Measurements from ENCODE around the gene GABBR2.

Gene GABBR2

DNA sequence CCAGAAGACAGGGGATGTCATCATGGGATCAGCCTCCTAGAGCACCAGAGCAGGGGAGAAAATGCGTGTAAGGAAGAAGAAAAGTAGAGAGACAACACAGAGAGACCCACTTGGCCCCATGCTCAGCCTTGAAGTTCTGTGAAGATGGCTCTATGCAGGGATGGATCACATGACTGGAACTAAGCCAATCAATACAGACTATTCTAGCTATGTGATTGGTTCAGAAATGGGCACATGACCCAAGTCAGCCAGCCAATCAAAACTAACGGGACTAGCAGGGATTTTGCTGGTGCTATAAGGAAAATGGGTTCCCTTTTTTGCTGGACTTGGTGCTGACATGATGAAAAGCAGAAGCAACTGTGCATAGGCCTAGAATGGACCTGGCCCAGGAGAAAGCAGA, 280.3 kb downstream of the GABBR2 start:
- no peak for DNase-seq

GRCh38 chr9:98427491-98427890, 281.2 kb downstream of the GABBR2 start:
- no peak for DNase-seq

GRCh38 chr9:98425079-98425478, 283.7 kb downstream of the GABBR2 start:
- DNase-seq, result no peak

GRCh38 chr9:98419260-98419603, 289.5 kb downstream of the GABBR2 start:
- no peak for DNase-seq

- no peak for DNase-seq
Measured at GRCh38 chr9:98418578-98419259, 290.0 kb downstream of the GABBR2 start.

DNA sequence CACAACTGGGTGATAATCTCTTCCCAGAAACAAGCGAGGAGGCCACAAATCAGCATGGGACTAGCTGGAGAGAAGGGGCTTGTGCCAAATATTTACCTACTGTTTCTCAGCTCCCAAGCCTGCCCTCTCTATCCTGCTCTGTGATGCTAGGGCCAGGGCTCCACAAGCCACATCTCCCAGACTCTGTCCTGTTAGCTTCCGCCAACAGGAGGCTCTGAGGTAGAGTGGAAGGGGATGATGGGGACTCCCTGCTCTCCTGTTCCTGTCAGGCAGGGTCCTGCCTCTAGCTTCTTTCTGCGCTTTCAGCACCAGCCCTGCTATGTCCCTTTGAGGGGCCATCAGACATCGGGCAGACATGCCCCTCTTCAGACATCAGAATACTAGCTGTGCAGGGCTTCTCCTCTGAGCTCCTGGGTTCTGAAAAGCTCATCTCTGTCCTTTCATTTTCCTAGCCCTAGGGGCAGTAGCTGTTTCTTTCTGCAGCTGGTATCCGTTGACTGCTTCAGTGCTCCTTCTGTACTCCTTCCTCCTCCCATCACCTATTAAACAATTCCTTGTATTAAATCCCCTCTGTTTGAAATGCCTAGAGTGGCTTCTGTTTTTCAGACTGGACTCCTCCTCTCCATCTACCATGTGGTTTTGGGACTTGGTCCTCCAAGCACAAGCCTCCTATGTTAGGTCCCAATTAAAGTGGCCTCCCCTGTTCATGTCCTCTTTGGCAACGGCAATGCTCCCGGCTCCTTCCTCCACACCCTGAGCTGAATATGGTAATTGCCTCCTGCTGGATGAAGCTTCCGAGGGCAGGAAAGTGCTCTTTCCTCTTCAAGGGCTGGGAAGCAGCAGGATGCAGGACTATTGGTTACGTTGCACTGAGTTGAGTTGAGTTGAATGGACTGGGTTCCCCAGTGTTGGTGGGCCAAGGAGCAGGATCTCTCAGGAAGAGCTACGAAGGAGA, 292.2 kb downstream of the GABBR2 start:
- no peak for DNase-seq

GRCh38 chr9:98415782-98416181, 293.0 kb downstream of the GABBR2 start:
- DNase-seq, result no peak

- no peak for DNase-seq
Measured at GRCh38 chr9:98413084-98413483, 295.7 kb downstream of the GABBR2 start.

DNA sequence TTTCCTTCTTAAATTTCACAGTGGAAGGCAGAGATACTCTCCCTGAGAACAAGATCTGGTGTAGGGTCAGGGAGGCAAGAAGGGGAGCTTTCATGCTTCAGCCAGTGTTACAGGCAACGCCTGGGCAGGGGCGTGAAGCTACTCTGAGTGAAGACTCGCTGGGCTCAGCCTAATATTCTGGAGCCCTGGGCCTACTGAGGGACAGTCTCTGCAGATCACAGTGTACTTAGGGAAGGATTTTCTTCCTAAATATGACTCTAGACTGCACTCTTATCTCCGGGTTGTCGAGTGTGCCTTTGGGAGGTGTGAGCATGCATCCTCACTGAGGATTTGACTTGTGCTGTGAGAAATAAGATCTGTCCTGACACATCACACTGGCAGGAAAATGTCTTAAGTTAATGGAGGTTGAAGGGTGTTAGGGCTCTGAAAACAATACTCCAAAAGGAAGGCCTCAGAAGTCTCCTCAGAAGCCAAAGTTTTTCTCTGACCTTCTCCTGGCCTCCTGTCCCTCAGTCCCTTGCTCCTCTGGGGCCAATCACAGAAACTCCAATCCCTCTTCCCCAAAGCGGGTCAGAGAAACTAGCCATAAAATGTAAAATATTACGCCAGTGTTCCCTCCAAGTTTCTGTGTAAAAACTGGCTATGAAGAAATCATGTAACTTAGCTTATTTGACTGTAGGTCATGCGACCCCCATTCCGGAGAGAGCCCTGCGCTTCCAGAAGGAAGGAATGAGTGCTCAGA, 296.5 kb downstream of the GABBR2 start:
- DNase-seq, result no peak

DNA sequence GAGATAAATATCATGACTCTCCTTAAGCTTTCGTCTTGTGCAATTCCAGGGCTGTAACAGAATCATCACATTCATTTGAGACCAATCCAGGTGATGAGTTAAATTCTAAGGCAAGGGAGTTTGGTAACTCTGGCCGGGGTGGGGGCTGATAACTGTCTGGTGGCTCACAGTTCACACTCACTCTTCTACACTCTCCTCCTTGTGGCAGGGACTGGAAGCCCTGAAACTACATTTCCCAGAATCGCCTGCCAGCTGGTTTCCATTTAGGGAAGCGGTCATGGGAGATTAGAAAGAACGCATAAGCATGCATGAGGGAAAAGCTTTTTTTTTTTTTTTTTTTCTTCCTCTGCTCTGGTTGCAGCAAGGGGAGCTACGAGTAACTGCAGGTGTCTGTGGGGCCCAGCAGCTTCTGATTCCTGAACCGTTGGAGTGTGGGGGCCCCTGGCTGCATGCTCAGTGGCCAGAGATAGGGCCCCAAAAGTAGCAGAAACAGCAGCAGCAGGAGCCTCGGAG, 298.5 kb downstream of the GABBR2 start:
- no peak for DNase-seq

- DNase-seq, result no peak
Measured at GRCh38 chr9:98409719-98410118, 299.0 kb downstream of the GABBR2 start.

DNA sequence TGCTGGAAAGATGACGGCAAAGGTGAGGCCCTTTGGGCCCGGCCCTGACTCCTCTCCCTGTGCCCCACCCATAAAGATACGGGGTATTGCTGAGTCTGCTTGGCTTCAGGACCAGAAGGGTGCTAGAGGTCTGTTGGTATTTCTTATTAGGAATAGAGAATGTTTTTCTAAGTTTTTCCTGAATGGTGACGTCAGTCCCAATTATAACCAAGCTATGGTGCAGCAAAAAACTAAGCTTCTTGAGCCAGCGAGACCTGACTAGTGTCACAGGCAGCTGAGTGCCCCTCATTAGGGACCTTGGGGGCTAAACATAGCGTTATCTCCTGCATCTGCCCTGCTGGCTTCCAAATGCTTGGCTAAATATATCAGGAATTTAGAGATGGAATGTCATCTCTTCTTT, 302.3 kb downstream of the GABBR2 start:
- no peak for DNase-seq

- no peak for DNase-seq
Measured at GRCh38 chr9:98404237-98404636, 304.5 kb downstream of the GABBR2 start.

GRCh38 chr9:98403715-98404114, 305.0 kb downstream of the GABBR2 start:
- no peak for DNase-seq

DNA sequence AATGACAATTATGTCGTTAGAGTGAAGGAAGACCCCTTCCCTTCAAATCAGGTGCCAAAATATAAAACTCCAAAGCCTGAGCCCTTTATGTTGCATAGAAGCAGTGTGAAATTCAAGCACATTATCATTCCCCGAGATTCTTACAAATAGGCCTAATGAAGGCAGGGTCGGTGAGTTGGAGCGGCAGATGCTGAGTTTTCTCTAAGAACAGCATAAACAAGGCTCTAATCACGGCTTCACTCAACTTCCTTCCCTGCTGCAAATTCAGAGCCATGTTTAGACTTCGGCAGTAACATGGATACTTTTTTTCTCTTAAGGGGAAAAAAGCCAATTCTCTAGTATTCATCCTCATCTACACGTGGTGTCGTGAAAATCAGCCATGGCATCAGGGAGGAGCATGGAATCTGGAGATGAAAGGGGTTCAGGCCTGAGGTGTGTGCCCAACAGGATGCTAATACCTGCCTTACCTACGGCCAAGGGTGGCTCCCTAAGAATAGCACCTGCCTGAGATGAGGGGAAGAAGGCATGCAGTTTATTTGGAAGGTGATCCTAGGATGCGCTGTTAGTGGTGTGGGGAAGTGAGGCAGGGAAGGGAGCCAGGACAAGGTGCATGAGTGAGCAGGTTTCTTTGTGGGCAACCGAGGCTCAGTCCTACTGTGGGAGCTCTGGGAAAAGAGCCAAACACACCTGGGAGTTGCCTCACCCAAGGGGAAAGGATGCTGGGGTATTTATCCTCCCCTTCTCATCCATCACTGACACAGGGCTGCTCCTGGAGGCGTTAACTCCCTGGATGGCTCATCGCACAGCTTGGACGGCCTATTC, 306.5 kb downstream of the GABBR2 start:
- DNase-seq, result no peak

GRCh38 chr9:98401140-98402018, 307.4 kb downstream of the GABBR2 start:
- DNase-seq, result no peak

DNA sequence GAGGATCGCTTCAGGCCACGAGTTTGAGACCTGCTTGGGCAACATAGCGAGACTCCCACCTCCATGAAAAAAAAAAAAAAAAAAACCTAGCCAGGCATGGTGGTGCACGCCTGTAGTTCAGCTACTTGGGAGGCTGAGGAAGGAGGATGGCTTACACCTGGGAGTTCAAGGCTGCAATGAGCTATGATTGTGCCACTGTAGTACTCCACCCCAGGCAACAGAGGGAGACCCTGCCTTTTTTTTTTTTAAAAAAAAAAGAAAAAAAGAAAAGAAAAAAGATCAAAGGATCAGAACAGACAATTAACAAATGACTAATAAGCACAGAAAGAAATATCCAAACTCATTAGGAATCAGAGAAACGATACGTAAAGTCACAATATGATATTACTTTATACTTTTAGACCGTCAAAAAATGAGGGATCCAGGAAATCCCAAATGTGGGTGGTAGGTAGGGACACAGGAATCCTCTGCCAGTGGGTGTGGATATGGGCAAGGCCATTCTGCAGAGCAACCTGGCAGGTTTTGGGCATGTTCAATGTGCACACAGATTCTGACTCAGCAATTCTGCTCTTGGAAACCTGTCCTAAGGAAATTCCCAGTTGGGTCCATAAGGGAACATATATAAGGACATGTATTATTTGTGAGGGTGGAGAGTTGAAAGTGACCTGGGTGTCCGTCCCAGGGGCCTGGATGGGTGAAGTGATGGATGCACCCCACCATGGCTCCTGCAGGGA, 308.6 kb downstream of the GABBR2 start:
- no peak for DNase-seq

DNA sequence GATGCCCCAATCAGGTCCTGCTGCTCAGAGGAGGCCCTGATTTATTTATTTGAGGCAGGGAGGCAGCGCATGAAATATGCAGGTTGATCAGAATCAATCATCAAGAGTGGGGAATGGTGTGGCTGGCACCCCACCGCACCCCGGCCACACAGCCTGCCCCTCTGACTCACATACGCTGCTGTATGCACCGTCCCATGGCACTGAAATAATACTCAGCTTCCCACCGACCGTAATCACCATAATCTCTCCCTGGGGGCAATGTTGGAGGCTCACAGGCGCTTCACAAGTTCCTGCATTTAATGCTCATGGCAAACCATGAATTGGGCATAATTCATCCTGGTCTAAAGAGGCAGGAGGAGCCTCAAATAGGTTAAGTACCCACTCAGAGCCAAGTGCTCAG, 312.1 kb downstream of the GABBR2 start:
- no peak for DNase-seq

- no peak for DNase-seq
Measured at GRCh38 chr9:98396236-98396635, 312.5 kb downstream of the GABBR2 start.

DNA sequence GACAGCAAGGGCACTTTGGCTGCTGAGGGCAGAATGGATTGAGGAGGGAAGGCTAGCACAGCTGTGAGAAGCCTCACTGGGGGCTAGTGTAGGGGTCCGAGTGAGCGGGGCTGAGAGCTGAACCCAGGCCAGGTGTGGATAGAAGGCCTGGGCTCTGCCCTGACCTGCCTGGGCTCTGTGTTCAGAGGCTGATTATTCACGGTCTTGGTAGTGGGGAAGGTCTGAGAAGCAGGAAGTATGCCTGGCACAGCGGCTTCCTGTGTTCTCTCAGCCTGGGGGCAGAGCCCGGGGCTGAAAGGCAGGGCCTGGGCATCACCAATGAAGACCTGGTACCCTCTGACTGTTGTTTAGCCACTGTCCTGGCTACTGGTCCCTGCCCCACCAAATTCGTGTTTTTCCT, 316.9 kb downstream of the GABBR2 start:
- no peak for DNase-seq

DNA sequence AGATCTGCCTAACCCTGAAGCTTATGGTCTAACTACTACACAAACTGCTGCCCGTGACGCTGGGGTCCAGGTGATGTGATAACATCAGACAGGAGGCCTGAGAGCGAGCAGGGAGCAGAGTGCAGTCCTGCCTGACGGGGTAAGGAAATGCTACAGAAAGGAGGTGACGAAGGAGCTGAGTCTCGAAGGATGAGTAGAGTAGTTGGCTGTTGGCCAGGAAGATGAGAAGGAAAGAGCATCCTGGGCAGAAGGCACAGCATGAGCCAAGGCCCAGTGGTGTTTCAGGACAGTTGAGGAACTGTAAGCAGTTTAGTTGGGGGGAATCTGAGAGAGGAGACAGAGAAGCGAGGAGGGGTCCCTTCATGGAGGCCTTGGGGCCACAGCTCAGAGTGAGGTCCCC, 317.3 kb downstream of the GABBR2 start:
- no peak for DNase-seq

Data from NCI-H1417 treated with DMSO at 0.1 percent for 48 hours (cell line).